Activated CD8-positive, alpha-beta T cell treated with anti-CD3 and anti-CD28 coated beads, Interleukin-2, amount 10 ng/mL, durations not matched to agents 7 days and 5 days (primary cell): ENCODE results near the gene PARD3. TPM values are rescaled to one million over a fixed set of nuclear protein-coding genes. Genes with fewer than 3 reads are reported as not detected.

ENCODE experiments used
- ATAC-seq: fragments of 150-1000 bp; cut with Tn5 transposase; one replicate; pipeline ENCODE4 v1.10.0; 2021; ENCODE audit warnings: moderate library complexity
- CTCF ChIA-PET: fragments of 350-600 bp; sonication (Branson Sonifier 250); formaldehyde crosslinking; loops from one replicate; lab custom pipeline; 2021; ENCODE audit warnings: antibody characterized with exemption; lab: Charles Lee
- POLR2A ChIA-PET: fragments of 350-600 bp; sonication (Branson Sonifier 250); formaldehyde crosslinking; loops from one replicate; lab custom pipeline; 2021; ENCODE audit warnings: antibody characterized with exemption; lab: Charles Lee
- DNase-seq: peaks from one replicate; pipeline ENCODE4 v3.0.0-alpha.2; 2020
- H3K27ac Mint-ChIP-seq: one replicate; pipeline ENCODE4 v1.8.0; 2021; ENCODE audit warnings: mild to moderate bottlenecking, mixed read lengths
- H3K27me3 Mint-ChIP-seq: one replicate; pipeline ENCODE4 v1.8.0; 2021; ENCODE audit warnings: low read depth, mixed read lengths
- H3K36me3 Mint-ChIP-seq: one replicate; pipeline ENCODE4 v1.8.0; 2021; ENCODE audit warnings: low read depth, mixed read lengths
- H3K4me1 Mint-ChIP-seq: one replicate; pipeline ENCODE4 v1.8.0; 2021; ENCODE audit warnings: low read depth, mixed read lengths
- H3K4me3 Mint-ChIP-seq: one replicate; pipeline ENCODE4 v1.8.0; 2021; ENCODE audit warnings: mild to moderate bottlenecking, mixed read lengths
- H3K9me3 Mint-ChIP-seq: one replicate; pipeline ENCODE4 v1.8.0; 2022; ENCODE audit warnings: mixed read lengths; ENCODE audit not compliant: insufficient read depth
- total RNA-seq, 2 experiments: library from RNA; stranded (reverse); gene quantifications; one replicate each; pipeline ENCODE4 v1.2.3, GENCODE V29; 2021

PARD3 gene
- total RNA-seq, 2 experiments from 2014 or later = 0.63 to 0.68 TPM

DNA sequence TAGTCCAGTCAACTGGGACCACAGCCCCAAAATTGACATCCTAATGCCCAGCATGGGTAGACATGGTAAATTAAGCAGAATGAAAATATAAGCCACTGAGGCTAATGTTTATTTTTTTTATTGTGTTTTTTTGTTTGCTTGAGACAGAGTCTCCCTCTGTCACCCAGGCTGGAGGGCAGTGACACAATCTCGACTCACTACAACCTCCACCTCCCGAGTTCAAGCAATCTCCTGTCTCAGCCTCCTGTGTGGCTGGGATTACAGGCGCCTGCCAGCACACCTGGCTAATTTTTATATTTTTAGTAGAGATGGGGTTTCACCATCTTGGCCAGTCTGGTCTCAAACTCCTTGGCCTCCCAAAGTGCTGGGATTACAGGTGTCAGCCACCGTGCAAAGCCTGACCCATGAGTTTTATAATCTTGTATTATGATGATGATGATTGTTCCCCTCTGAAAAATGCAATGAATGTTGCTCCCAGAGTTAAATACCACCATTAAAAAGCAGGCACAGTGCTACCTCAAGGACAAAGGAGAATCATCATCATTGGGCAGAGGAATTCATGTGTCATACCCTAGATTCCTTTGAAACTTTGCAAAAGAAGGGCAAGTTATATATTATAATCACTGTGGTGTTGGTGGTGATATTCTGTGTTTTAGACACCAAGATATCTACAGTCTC is 228.0 kb downstream of the PARD3 start:
- DNase-seq (no peak), ATAC-seq (no peak)
- no peaks in the 10 kb centered on the region for H3K4me1 Mint-ChIP-seq
- no peak overlapping the region for H3K27ac Mint-ChIP-seq
- no peak overlapping the region for H3K4me3 Mint-ChIP-seq
- no peaks in the 10 kb centered on the region for H3K27me3 Mint-ChIP-seq
- H3K9me3 Mint-ChIP-seq = no peaks in the 10 kb centered on the region
- CTCF ChIA-PET = no interaction called here
- no peaks in the 10 kb centered on the region for H3K36me3 Mint-ChIP-seq
- POLR2A ChIA-PET = no interaction called here

DNA sequence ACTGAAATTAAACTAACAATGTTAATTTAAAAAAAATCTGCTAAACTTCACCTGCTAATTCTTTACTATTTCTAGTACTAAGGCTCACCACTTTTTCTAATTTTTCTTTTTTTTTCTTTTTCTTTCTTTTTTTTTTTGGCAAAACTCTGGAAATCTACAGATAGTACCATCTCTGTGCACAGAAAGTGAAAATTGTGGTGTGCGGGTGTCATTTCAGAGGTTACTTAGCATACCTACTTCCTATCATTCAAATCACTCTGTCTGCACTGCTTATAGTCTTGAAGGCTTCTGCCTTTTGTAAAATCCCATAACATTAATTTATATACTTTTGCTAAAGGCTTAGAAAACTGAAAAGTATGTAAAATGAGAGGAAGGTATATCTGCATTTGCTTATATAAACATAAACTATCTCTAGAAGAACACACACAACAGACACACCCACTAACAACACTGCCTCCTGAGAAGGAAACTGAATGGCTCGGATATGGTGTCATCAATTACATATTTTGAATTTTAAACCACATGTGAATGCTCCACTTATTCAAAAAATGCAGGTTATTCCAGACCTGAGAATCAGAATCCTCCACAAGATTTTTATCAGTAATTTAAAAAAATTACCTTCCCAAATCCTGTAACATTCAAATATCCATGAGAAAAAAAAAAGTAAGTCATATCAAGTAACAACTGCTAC is 229.5 kb downstream of the PARD3 start:
- no peaks in the 10 kb centered on the region for H3K9me3 Mint-ChIP-seq
- CTCF ChIA-PET = no interaction called here
- DNase-seq (no peak), ATAC-seq (no peak)
- POLR2A ChIA-PET = no interaction called here
- no peaks in the 10 kb centered on the region for H3K36me3 Mint-ChIP-seq
- H3K27ac Mint-ChIP-seq = no peak overlapping the region
- H3K27me3 Mint-ChIP-seq = no peaks in the 10 kb centered on the region
- no peak overlapping the region for H3K4me3 Mint-ChIP-seq
- H3K4me1 Mint-ChIP-seq = no peaks in the 10 kb centered on the region

DNA sequence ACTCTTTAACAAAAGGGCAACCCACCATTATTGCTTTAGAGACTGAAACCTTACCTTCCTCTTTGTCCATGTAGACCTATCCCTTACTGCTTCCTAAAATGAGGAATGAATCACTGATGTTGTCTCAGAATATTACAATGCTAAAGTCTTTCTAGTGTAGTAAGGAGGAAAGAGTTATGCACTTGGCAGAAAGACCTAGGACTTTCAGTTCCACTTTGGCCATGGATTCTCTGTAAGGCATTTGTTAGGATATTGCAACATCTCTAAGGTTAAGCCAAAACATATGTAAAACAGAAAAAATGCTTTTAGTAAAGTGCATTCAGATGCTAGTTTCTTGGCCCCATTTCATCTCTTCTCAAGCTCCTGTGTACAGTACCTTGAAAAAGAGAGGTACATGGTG is 230.9 kb downstream of the PARD3 start:
- no peaks in the 10 kb centered on the region for H3K36me3 Mint-ChIP-seq
- ATAC-seq = no peak
- no peak overlapping the region for H3K27ac Mint-ChIP-seq
- ChIA-PET POLR2A (no interaction called here), CTCF (no interaction called here)
- DNase-seq = no peak
- H3K9me3 Mint-ChIP-seq = no peaks in the 10 kb centered on the region
- no peak overlapping the region for H3K4me3 Mint-ChIP-seq
- no peaks in the 10 kb centered on the region for H3K27me3 Mint-ChIP-seq
- H3K4me1 Mint-ChIP-seq = no peaks in the 10 kb centered on the region

DNA sequence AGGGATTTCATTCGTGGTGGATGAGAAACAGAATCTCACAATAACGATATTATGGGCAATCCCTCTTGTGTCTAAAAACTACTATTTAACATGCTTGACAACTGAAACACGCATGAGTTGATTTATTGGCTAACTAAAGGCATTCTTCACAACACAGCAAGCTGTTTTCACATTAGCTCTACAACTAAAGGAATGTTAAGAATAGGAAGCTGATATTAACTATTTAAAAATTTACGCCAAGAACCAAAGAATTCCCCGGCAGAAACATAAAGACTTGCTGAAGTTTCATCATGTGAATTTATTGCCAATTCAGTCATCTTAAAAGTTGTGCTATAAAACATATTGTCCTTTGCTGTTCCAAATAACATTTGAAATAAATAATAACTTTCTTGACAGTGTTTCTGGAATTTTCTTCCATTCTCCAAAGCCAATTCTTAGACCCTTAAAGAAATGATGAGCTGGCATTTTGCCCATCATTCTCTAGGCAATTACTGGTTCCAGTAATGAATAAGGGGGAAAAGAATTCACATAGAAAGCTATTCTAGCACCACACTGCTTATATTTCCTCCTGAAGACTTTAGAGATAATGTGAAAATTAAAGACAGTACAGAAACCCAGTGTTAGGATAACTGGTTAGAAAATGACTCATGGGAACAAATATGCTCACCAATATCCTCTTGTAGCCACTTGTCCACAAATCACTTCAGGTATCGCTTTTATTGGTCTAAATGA is 233.1 kb downstream of the PARD3 start:
- ChIA-PET CTCF (no interaction called here), POLR2A (no interaction called here)
- Mint-ChIP-seq H3K27me3 (no peaks in the 10 kb centered on the region), H3K4me1 (no peaks in the 10 kb centered on the region), H3K4me3 (no peak overlapping the region), H3K9me3 (no peaks in the 10 kb centered on the region), H3K27ac (no peak overlapping the region), H3K36me3 (no peaks in the 10 kb centered on the region)
- DNase-seq (no peak), ATAC-seq (no peak)

- H3K36me3 Mint-ChIP-seq = no peaks in the 10 kb centered on the region
- ChIA-PET CTCF (no interaction called here), POLR2A (no interaction called here)
- no peaks in the 10 kb centered on the region for H3K27me3 Mint-ChIP-seq
- no peak overlapping the region for H3K27ac Mint-ChIP-seq
- H3K4me3 Mint-ChIP-seq = no peak overlapping the region
- no peak for ATAC-seq
- DNase-seq = no peak
- no peaks in the 10 kb centered on the region for H3K9me3 Mint-ChIP-seq
- H3K4me1 Mint-ChIP-seq = no peaks in the 10 kb centered on the region
Observed at GRCh38 chr10:34580643-34581042, 234.5 kb downstream of the PARD3 start.

DNA sequence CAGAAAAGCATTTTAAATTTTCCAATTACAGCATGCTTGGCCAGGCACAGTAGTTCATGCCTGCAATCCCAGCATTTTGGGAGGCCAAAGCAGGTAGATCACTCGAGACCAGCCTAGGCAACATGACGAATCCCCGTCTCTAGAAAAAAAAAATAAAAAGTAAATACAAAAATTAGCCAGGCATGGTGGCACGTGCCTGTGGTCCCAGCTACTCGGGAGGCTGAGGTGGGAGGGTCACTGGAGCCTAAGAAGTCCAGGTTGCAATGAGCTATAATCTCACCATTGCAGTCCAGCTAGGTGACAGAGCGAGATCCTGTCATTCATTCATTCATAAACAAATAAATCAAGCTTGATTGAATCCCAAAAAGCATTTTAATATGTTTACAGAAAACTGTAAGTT is 234.9 kb downstream of the PARD3 start:
- Mint-ChIP-seq H3K4me3 (no peak overlapping the region), H3K27me3 (no peaks in the 10 kb centered on the region), H3K9me3 (no peaks in the 10 kb centered on the region), H3K27ac (no peak overlapping the region), H3K36me3 (no peaks in the 10 kb centered on the region), H3K4me1 (no peaks in the 10 kb centered on the region)
- ATAC-seq (no peak), DNase-seq (no peak)
- ChIA-PET POLR2A (no interaction called here), CTCF (no interaction called here)

GRCh38 chr10:34578468-34578867 is 236.6 kb downstream of the PARD3 start:
- ATAC-seq (no peak), DNase-seq (no peak)
- Mint-ChIP-seq H3K4me1 (no peaks in the 10 kb centered on the region), H3K27me3 (no peaks in the 10 kb centered on the region), H3K9me3 (no peaks in the 10 kb centered on the region), H3K36me3 (no peaks in the 10 kb centered on the region), H3K4me3 (no peak overlapping the region), H3K27ac (no peak overlapping the region)
- ChIA-PET POLR2A (no interaction called here), CTCF (interaction anchor here (1.5 kb wide), 1 partner anchor 60 kb away, joined by 4 read pairs; no protein-coding TSS in a partner anchor)

DNA sequence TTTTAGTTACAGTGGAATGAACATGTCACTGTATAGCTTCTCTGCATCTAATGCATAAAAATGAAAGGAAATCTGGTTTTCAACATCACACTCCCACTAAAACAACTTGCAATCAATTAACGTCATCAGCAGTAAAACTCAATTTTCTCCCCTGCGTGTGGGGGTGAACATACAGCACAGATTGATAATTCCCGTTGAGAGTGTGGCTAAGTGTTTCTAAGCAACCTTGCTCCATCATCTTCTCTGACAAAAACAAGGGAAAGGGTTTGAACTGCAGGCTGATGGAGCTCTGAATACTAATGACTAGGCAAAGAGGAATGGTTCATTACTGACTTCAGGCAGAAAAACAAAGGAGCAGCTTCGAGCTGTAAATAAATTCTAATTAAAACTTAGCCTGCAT is 238.3 kb downstream of the PARD3 start:
- DNase-seq = no peak
- POLR2A ChIA-PET = no interaction called here
- Mint-ChIP-seq H3K4me3 (no peak overlapping the region), H3K4me1 (no peaks in the 10 kb centered on the region), H3K9me3 (no peaks in the 10 kb centered on the region), H3K36me3 (no peaks in the 10 kb centered on the region), H3K27me3 (no peaks in the 10 kb centered on the region), H3K27ac (no peak overlapping the region)
- no peak for ATAC-seq
- CTCF ChIA-PET = no interaction called here

DNA sequence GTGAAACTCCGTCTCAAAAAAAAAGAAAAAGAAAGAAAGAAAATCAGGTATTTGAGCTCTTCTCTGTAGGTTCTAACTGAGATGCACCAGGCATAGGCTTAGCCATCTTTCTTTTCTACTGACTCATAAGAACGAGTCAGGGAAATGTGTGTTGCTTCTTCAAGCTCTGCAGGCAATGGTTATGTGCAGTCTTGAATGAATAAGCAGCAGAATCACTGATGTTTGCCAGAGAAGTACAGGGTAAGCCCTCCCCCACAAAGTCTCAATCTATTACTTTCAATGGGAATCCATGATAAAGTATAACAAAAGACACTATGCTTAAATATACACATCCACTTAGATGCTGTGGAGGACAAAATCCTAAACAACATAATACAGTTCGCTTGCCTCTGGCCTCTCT is 239.2 kb downstream of the PARD3 start:
- POLR2A ChIA-PET = no interaction called here
- ATAC-seq (no peak), DNase-seq (no peak)
- no peaks in the 10 kb centered on the region for H3K9me3 Mint-ChIP-seq
- no peaks in the 10 kb centered on the region for H3K27me3 Mint-ChIP-seq
- H3K4me1 Mint-ChIP-seq = no peaks in the 10 kb centered on the region
- no peak overlapping the region for H3K27ac Mint-ChIP-seq
- no peak overlapping the region for H3K4me3 Mint-ChIP-seq
- H3K36me3 Mint-ChIP-seq = no peaks in the 10 kb centered on the region
- CTCF ChIA-PET = no interaction called here

- Mint-ChIP-seq H3K36me3 (no peaks in the 10 kb centered on the region), H3K27me3 (no peaks in the 10 kb centered on the region), H3K27ac (no peak overlapping the region), H3K9me3 (no peaks in the 10 kb centered on the region), H3K4me3 (no peak overlapping the region), H3K4me1 (no peaks in the 10 kb centered on the region)
- ATAC-seq (no peak), DNase-seq (no peak)
- ChIA-PET POLR2A (no interaction called here), CTCF (no interaction called here)
Observed at GRCh38 chr10:34574353-34574934, 240.7 kb downstream of the PARD3 start.

- Mint-ChIP-seq H3K36me3 (no peaks in the 10 kb centered on the region), H3K9me3 (no peaks in the 10 kb centered on the region), H3K27me3 (no peaks in the 10 kb centered on the region), H3K4me1 (no peaks in the 10 kb centered on the region), H3K27ac (no peak overlapping the region), H3K4me3 (no peak overlapping the region)
- ATAC-seq (no peak), DNase-seq (no peak)
- POLR2A ChIA-PET = interaction anchor here (0.6 kb wide), 1 partner anchor 23 kb away, joined by 3 read pairs; no protein-coding TSS in a partner anchor
- CTCF ChIA-PET = no interaction called here
Observed at GRCh38 chr10:34570887-34571286, 244.2 kb downstream of the PARD3 start.

- CTCF ChIA-PET = no interaction called here
- H3K27me3 Mint-ChIP-seq = no peaks in the 10 kb centered on the region
Observed at GRCh38 chr10:34567659-34568253, 247.3 kb downstream of the PARD3 start.

More at GRCh38 chr10:34567659-34568253, 247.3 kb downstream of the PARD3 start:
- Mint-ChIP-seq H3K4me1 (no peaks in the 10 kb centered on the region), H3K9me3 (no peaks in the 10 kb centered on the region), H3K36me3 (no peaks in the 10 kb centered on the region), H3K4me3 (no peak overlapping the region), H3K27ac (no peak overlapping the region)
- DNase-seq = no peak
- ATAC-seq = no peak
- POLR2A ChIA-PET = no interaction called here
